Mucosa of gallbladder (tissue), 1 donor: ENCODE measurements around the gene TRIM56. TPM values are rescaled to one million over a fixed set of nuclear protein-coding genes. Genes with fewer than 3 reads are reported as not detected.
"Not testable (repeated sequence)": the region's sequence is repeated elsewhere in the genome, so short reads cannot be mapped to it uniquely, and the experiment has no call there.

Source experiments
- DNase-seq: peaks from one replicate; pipeline ENCODE4 v3.0.0-alpha.2; 2020; ENCODE audit warnings: low spot score
- total RNA-seq: library from RNA; stranded (reverse); gene quantifications from one replicate; pipeline ENCODE4 v1.2.1, GENCODE V29; 2021
- donor health status: DM: no; HTN: no; CAD: no.

TRIM56 gene
- total RNA-seq, 1 donor from 2014 or later = 57.7 TPM

DNA sequence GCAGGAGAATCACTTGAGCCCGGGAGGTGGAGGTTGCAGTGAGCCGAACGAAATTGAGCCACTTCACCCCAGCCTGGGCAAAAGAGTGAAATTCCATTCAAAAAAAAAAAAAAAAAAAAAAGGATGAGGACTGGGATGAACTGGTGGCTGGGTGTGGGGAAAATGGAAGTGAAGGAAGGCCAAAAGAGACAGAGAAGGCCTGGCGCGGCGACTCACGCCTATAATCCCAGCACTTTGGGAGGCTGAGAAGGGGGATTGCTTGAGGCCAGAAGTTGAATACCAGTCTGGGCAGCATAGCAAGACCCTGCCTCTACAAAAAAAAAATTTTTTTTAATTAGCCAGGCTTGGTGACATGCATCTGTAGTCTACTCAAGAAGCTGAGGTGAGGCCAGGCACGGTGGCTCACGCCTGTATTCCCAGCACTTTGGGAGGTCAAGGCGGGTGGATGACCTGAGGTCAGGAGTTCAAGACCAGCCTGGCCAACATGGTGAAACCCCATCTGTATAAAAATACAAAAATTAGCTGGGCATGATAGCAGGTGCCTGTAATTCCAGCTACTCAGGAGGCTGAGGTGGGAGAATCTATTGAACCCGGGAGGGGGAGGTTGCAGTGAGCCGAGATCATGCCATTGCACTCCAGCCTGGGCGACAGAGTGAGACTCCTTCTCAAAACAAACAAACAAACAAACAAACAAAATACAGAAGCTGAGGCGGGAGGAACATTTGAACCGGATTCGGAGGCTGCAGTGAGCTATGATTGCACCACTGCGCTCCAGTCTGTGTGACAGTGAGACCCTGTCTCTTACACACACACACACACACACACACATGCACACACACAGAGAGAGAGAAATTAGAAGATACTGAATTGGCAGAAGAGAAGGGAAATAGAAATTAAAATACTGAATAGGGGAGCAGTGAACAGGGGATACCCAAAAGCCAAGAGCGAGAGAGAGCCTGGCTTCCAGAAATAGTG lies 47.6 kb downstream of the TRIM56 start:
- not testable (repeated sequence) for DNase-seq

DNA sequence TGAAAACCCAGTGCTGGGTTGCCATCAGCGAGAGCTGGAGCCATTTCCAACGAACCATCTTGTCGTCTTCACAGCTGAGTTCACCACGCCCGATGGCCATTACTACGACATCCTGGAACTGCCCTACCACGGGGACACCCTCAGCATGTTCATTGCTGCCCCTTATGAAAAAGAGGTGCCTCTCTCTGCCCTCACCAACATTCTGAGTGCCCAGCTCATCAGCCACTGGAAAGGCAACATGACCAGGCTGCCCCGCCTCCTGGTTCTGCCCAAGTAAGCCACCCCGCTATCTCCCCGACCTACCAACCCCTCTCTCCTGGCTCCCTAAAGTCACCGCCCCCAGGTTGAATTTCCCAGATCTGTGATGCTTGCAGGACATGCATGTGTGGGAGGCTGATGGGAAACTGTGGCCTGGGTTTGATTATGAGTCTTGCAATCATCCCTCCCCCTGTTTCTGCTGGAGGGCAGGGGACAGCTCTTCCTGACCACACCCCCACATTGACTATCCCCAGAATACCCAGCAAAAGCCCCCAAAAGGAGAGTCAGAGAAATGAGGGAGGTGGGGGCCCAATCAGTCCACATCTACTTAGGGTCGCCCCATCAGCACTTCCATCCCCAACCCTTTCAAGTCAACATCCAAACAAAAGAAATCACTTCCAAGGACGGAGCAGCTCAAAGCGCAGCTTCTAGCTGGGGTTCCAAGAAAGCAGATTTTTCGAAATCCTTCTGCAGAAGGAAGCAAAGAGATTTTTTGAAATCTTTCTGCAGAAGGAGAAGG lies 48.5 kb downstream of the TRIM56 start:
- DNase-seq = no peak

DNA sequence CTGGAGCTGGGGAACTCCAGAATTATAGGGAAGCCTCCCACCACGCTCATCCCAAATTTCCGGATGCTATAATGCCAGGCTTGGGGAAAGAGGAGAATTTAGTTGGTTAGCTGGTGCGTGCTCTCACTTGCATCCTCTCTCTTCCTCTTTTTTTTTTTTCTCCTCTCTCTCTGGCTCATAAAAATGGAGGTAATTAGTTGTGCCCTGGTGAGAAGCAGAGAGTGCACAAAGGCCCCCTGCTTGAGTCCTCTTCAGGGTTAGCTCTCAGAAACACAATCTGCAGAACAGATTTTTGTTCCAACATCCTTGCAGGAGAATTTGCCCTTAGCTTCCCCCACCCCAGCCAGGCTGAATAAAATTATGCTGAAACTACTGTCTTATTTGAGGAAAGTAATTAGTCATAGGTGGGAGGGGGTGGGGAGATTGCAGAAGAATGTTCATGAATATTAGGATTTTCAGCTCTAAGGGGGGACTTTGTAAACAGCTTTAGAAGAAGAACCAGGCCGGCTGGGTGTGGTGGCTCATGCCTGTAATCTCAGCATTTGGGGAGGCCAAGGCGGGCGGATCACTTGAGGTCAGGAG lies 49.2 kb downstream of the TRIM56 start:
- DNase-seq = no peak

DNA sequence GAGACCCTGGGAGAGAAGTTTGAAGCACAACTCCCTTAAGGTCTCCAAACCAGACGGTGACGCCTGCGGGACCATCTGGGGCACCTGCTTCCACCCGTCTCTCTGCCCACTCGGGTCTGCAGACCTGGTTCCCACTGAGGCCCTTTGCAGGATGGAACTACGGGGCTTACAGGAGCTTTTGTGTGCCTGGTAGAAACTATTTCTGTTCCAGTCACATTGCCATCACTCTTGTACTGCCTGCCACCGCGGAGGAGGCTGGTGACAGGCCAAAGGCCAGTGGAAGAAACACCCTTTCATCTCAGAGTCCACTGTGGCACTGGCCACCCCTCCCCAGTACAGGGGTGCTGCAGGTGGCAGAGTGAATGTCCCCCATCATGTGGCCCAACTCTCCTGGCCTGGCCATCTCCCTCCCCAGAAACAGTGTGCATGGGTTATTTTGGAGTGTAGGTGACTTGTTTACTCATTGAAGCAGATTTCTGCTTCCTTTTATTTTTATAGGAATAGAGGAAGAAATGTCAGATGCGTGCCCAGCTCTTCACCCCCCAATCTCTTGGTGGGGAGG lies 52.5 kb downstream of the TRIM56 start:
- no peak for DNase-seq

DNA sequence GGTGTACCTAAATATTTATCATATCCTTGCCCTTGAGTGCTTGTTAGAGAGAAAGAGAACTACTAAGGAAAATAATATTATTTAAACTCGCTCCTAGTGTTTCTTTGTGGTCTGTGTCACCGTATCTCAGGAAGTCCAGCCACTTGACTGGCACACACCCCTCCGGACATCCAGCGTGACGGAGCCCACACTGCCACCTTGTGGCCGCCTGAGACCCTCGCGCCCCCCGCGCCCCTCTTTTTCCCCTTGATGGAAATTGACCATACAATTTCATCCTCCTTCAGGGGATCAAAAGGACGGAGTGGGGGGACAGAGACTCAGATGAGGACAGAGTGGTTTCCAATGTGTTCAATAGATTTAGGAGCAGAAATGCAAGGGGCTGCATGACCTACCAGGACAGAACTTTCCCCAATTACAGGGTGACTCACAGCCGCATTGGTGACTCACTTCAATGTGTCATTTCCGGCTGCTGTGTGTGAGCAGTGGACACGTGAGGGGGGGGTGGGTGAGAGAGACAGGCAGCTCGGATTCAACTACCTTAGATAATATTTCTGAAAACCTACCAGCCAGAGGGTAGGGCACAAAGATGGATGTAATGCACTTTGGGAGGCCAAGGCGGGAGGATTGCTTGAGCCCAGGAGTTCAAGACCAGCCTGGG lies 53.1 kb downstream of the TRIM56 start:
- peak; percentile 72 for DNase-seq

- no peak for DNase-seq
These were observed 55.0 kb downstream of the TRIM56 start for GRCh38 chr7:101140339-101140699.

- no peak for DNase-seq
These were observed 55.6 kb downstream of the TRIM56 start for GRCh38 chr7:101140746-101141382.

Other genes with a start within 250 kb of the TRIM56 start
- 76.1 TPM for gene SLC12A9, start 232.8 kb upstream of the TRIM56 start, total RNA-seq
- gene TRIP6, start 218.1 kb upstream of the TRIM56 start, total RNA-seq = 91.0 TPM
- gene SRRT, start 210.4 kb upstream of the TRIM56 start, total RNA-seq = 150 TPM
- 3.3 TPM for gene UFSP1, start 195.8 kb upstream of the TRIM56 start, total RNA-seq
- 8.4 TPM for gene ACHE, start 189.6 kb upstream of the TRIM56 start, total RNA-seq
- gene MUC3A, start 135.9 kb upstream of the TRIM56 start, total RNA-seq = 230 TPM
- gene MUC12, start 115.9 kb upstream of the TRIM56 start, total RNA-seq = 0.72 TPM
- gene MUC17, start 65.4 kb upstream of the TRIM56 start, total RNA-seq = under 0.01 TPM
- gene SERPINE1, start 41.6 kb downstream of the TRIM56 start, total RNA-seq = 6.6 TPM
- gene AP1S1, start 69.0 kb downstream of the TRIM56 start, total RNA-seq = 63.9 TPM
- gene VGF, start 80.1 kb downstream of the TRIM56 start, total RNA-seq = 0.29 TPM
- gene NAT16, start 94.8 kb downstream of the TRIM56 start, total RNA-seq = not detected
- 0.14 TPM for gene MOGAT3, start 115.6 kb downstream of the TRIM56 start, total RNA-seq
- gene PLOD3, start 132.1 kb downstream of the TRIM56 start, total RNA-seq = 104 TPM
- 92.6 TPM for gene ZNHIT1, start 132.7 kb downstream of the TRIM56 start, total RNA-seq
- 46.4 TPM for gene CLDN15, start 152.3 kb downstream of the TRIM56 start, total RNA-seq
- 190 TPM for gene FIS1, start 159.6 kb downstream of the TRIM56 start, total RNA-seq
- gene IFT22, start 236.3 kb downstream of the TRIM56 start, total RNA-seq = 36.5 TPM